Fibroblast of the aortic adventitia (primary cell): ENCODE measurements around the gene MPHOSPH10. TPM values are rescaled to one million over a fixed set of nuclear protein-coding genes. Genes with fewer than 3 reads are reported as not detected.
"Not testable (repeated sequence)": the region's sequence is repeated elsewhere in the genome, so short reads cannot be mapped to it uniquely, and the experiment has no call there.

ENCODE experiments used
- DNase-seq: peaks from one replicate; pipeline ENCODE4 v3.0.0-alpha.2; 2010; ENCODE audit warnings: low read depth
- H3K4me3 ChIP-seq: 2 replicates; pipeline ENCODE4 v1.5.1; 2011; ENCODE audit warnings: low read depth, mild to moderate bottlenecking, control low read depth, low read length, moderate library complexity
- CTCF ChIP-seq: IDR thresholded peaks from 2 replicates; pipeline ENCODE4 v1.5.1; 2011; ENCODE audit warnings: mild to moderate bottlenecking, low read length, control low read depth, inconsistent platforms; ENCODE audit not compliant: insufficient read depth
- total RNA-seq: library from RNA; depleted of rRNA; stranded (reverse); fragments of >200 nt; gene quantifications from 2 replicates; pipeline ENCODE4 v1.2.3, GENCODE V29; 2012; ENCODE audit warnings: low replicate concordance

MPHOSPH10 gene
- total RNA-seq, 1 donor = 23.4 TPM

- peak; percentile 74 for DNase-seq
- no peak for TF ChIP-seq CTCF
- H3K4me3 ChIP-seq = no peak overlapping the region
These were observed 28.8 kb upstream of the MPHOSPH10 start for GRCh38 chr2:71101656-71102055.

GRCh38 chr2:71102981-71103681 lies 27.3 kb upstream of the MPHOSPH10 start:
- TF ChIP-seq CTCF = no peak
- no peak for DNase-seq
- no peak overlapping the region for H3K4me3 ChIP-seq

- H3K4me3 ChIP-seq = no peak overlapping the region
- TF ChIP-seq CTCF = no peak
- DNase-seq = no peak
These were observed 26.6 kb upstream of the MPHOSPH10 start for GRCh38 chr2:71103809-71104208.

GRCh38 chr2:71106463-71106862 lies 24.0 kb upstream of the MPHOSPH10 start:
- H3K4me3 ChIP-seq, DNase-seq: not testable (repeated sequence)

GRCh38 chr2:71108091-71108490 lies 22.3 kb upstream of the MPHOSPH10 start:
- no peak for DNase-seq
- no peak overlapping the region for H3K4me3 ChIP-seq
- no peak for TF ChIP-seq CTCF

GRCh38 chr2:71113843-71114242 lies 16.6 kb upstream of the MPHOSPH10 start:
- H3K4me3 ChIP-seq = no peak overlapping the region
- DNase-seq = no peak
- TF ChIP-seq CTCF = no peak

- DNase-seq = no peak
- no peak overlapping the region for H3K4me3 ChIP-seq
- no peak for TF ChIP-seq CTCF
These were observed 13.4 kb upstream of the MPHOSPH10 start for GRCh38 chr2:71117063-71117462.
